ENCODE measurements around the gene NRARP. TPM values are rescaled to one million over a fixed set of nuclear protein-coding genes. Genes with fewer than 3 reads are reported as not detected.

The NRARP gene
- total and polyA plus RNA-seq, 2 of the 13 experiments (the other 11 are each of a cell fraction or from before 2014, with no cell fraction given) = 0.22 to 0.46 TPM

GRCh38 chr9:137254624-137255447 lies 47.2 kb downstream of the NRARP start, which contains the start of gene NELFB (continued):
- TF ChIP-seq CSRNP2 (CRISPR knock-in tag; conservative IDR thresholded peaks at IDR 0.05; ENCODE audit: low read depth) (peak; percentile 72; the same call in 1 of the 2 replicates), MTA1 (CRISPR knock-in tag; IDR thresholded peaks at IDR 0.05; ENCODE audit: borderline replicate concordance) (no peak; the same call in 1 of the 2 replicates), KDM5B (CRISPR knock-in tag; IDR thresholded peaks at IDR 0.05; ENCODE audit: borderline replicate concordance) (peak; percentile 29; the same call in 1 of the 2 replicates), NR2F2 (IDR thresholded peaks at IDR 0.05; ENCODE audit: borderline replicate concordance, low read depth) (no peak), KMT2B (CRISPR knock-in tag; IDR thresholded peaks at IDR 0.05) (no peak), ELF4 (CRISPR knock-in tag; IDR thresholded peaks at IDR 0.05; ENCODE audit: borderline replicate concordance) (no peak), SKI (IDR thresholded peaks at IDR 0.05; ENCODE audit: partially characterized antibody) (peak; percentile 23), ZFP41 (CRISPR knock-in tag; IDR thresholded peaks at IDR 0.05; ENCODE audit: borderline replicate concordance) (no peak), SALL2 (CRISPR knock-in tag; IDR thresholded peaks at IDR 0.05) (peak; percentile 70; the same call in 1 of the 2 replicates), ZNF552 (CRISPR knock-in tag; IDR thresholded peaks at IDR 0.05; ENCODE audit: borderline replicate concordance) (no peak), NR0B2 (CRISPR knock-in tag; IDR thresholded peaks at IDR 0.05) (no peak), MED1 (CRISPR knock-in tag; IDR thresholded peaks at IDR 0.05) (peak; percentile 71), ZNF776 (CRISPR knock-in tag; IDR thresholded peaks at IDR 0.05) (peak; percentile 69; the same call in 1 of the 2 replicates), ZBTB49 (CRISPR knock-in tag; IDR thresholded peaks at IDR 0.05; ENCODE audit: borderline replicate concordance) (no peak), ZNF704 (CRISPR knock-in tag; IDR thresholded peaks at IDR 0.05; ENCODE audit: borderline replicate concordance) (no peak), ZKSCAN1 (IDR thresholded peaks at IDR 0.05; ENCODE audit: low read length) (no peak), ZNF710 (CRISPR knock-in tag; IDR thresholded peaks at IDR 0.05; ENCODE audit: borderline replicate concordance) (no peak; the same call in 1 of the 2 replicates), CSRNP1 (CRISPR knock-in tag; IDR thresholded peaks at IDR 0.05) (no peak), ERF (CRISPR knock-in tag; IDR thresholded peaks at IDR 0.05) (peak; percentile 60)
